Esophagus squamous epithelium (tissue), 5 donors: ENCODE data around the gene IL22. TPM values are rescaled to one million over a fixed set of nuclear protein-coding genes. Genes with fewer than 3 reads are reported as not detected.
A peak's percentile ranks its signal among the peaks of the same experiment; 100 is the strongest.

ENCODE experiments used
- DNase-seq: peaks from one replicate; lab custom pipeline; 2025; lab: John Stamatoyannopoulos, UW
- H3K27ac ChIP-seq, 4 donors: fragments of 200-600 bp; sonication (generic); one replicate each; pipeline ENCODE4 v1.5.1; 2016 to 2019; ENCODE audit warnings: mild to moderate bottlenecking in 1 of 4
- H3K27me3 ChIP-seq, 4 donors: fragments of 200-600 bp; sonication (generic); 1 replicate in 3 of 4; 2 replicates in 1 of 4; pipeline versions ENCODE4 v1.5.1 to v1.6.0; 2017 to 2021; ENCODE audit warnings: antibody characterized with exemption in 1 of 4
- H3K36me3 ChIP-seq, 3 donors: fragments of 200-600 bp; sonication (generic); one replicate each; pipeline ENCODE4 v1.5.1; 2016 to 2019
- H3K4me1 ChIP-seq, 3 donors: fragments of 200-600 bp; sonication (generic); one replicate each; pipeline ENCODE4 v1.5.1; 2017 to 2019
- H3K4me3 ChIP-seq, 4 donors: fragments of 200-600 bp; sonication (generic); 1 replicate in 3 of 4; 2 replicates in 1 of 4; pipeline ENCODE4 v1.5.1; 2016 to 2019; ENCODE audit warnings: mild to moderate bottlenecking in 2 of 4, moderate library complexity in 1 of 4
- H3K9me3 ChIP-seq, 3 donors: fragments of 200-600 bp; sonication (generic); one replicate each; pipeline ENCODE4 v1.5.1; 2016 to 2019
- POLR2A ChIP-seq, 4 donors: fragments of 450-650 bp; IDR thresholded peaks; one replicate each; pipeline ENCODE4 v1.6.1; 2017; ENCODE audit warnings: antibody characterized with exemption in 4 of 4, mild to moderate bottlenecking in 4 of 4, moderate library complexity in 3 of 4
- WGBS, 2 donors: methylation state at CpG; one replicate each; pipeline ENCODE4 v1.1.5; 2018; 5-methylcytosine and 5-hydroxymethylcytosine counted together
- intact Hi-C: fragments of 100-400 bp; cut with DNase I; formaldehyde crosslinking; loops from one replicate; pipeline ENCODE4 v1.15.0; 2022
- total RNA-seq, 4 donors: library from RNA; depleted of rRNA; stranded (reverse); fragments of >200 nt; gene quantifications; one replicate each; pipeline ENCODE4 v1.1.0, GENCODE V29; 2016
- TF ChIP-seq, protein P1 (sequence below), 6 experiments: fragments of 450-650 bp in 4 of 6; fragments of 200-600 bp in 2 of 6; sonication (generic) in 2 of 6; IDR thresholded peaks; one replicate each; pipeline ENCODE4 v1.5.1; 2016 to 2019; ENCODE audit warnings: antibody characterized with exemption in 6 of 6, mild to moderate bottlenecking in 4 of 6, moderate library complexity in 4 of 6
- donor health status: DM: yes; HTN: yes; CAD: no.

IL22 gene
- total RNA-seq, 4 donors from 2014 or later, result 0.35 TPM; not detected in 3

DNA sequence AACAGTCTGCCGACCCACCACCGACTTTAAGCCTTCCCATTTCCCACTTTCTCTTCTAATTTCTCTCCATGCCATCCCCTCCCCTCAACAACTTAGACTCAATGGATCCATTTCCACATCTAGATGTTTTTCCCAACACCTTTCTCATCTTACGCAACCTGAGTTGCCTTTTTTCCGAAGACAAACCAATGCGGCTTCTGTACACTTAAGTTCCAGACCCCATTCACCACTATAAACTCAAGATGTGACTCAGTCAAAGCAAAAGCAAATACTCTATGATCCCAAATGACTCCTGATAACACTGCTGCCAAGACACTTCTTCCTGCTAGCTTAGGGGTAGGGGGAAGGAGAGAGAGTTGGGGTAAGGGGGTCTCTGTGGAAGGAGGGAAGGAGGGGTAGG lies 1.3 kb downstream of the IL22 start:
- H3K4me3 ChIP-seq, result no peak overlapping the region
- no peak for DNase-seq
- no peak overlapping the region for H3K27ac ChIP-seq
- TF ChIP-seq POLR2A (IDR thresholded peaks at IDR 0.05), result no peak
- TF ChIP-seq, protein P1, sequence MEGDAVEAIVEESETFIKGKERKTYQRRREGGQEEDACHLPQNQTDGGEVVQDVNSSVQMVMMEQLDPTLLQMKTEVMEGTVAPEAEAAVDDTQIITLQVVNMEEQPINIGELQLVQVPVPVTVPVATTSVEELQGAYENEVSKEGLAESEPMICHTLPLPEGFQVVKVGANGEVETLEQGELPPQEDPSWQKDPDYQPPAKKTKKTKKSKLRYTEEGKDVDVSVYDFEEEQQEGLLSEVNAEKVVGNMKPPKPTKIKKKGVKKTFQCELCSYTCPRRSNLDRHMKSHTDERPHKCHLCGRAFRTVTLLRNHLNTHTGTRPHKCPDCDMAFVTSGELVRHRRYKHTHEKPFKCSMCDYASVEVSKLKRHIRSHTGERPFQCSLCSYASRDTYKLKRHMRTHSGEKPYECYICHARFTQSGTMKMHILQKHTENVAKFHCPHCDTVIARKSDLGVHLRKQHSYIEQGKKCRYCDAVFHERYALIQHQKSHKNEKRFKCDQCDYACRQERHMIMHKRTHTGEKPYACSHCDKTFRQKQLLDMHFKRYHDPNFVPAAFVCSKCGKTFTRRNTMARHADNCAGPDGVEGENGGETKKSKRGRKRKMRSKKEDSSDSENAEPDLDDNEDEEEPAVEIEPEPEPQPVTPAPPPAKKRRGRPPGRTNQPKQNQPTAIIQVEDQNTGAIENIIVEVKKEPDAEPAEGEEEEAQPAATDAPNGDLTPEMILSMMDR (IDR thresholded peaks at IDR 0.05), result no peak
- no peaks in the 10 kb centered on the region for H3K9me3 ChIP-seq
- no peaks in the 10 kb centered on the region for H3K36me3 ChIP-seq
- peaks cover 0 to 5% (median 0%) of the 10 kb centered on the region in 4 donors for H3K27me3 ChIP-seq
- H3K4me1 ChIP-seq, result no peaks in the 10 kb centered on the region
- intact Hi-C loops, result no loop called here
- 83 to 92% methylated on average over 5 of the region's 5 CpGs for WGBS, 2 donors

DNA sequence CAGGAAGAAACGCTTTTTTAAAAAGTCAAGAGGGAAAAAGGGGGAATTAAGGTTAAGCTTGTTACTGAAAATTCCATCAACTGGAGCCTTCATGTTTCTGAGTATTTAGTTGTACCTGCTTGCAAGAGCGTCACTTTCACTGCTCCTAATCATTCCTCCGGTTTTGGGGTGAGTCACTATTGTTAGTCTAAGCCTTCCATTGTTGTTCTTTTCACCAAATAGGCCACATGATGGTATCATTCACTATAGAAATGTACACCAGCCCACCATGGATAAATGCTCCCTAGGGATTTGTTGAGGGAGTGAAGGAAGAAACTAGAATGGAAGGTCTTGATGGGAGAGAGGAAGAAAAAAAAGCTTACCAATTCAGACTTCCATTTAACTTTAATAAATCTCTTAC lies 3.0 kb downstream of the IL22 start:
- 43 to 45% methylated on average over 3 of the region's 3 CpGs for WGBS, 2 donors
- Histone ChIP-seq H3K27me3 (peaks cover 0 to 5% (median 0%) of the 10 kb centered on the region in 4 donors), H3K36me3 (no peaks in the 10 kb centered on the region), H3K9me3 (no peaks in the 10 kb centered on the region), H3K27ac (no peak overlapping the region), H3K4me3 (no peak overlapping the region), H3K4me1 (peaks cover 0 to 9% (median 4%) of the 10 kb centered on the region in 3 donors)
- intact Hi-C loops, result no loop called here
- DNase-seq, result no peak
- TF ChIP-seq, protein P1 (IDR thresholded peaks at IDR 0.05), result no peak
- TF ChIP-seq POLR2A (IDR thresholded peaks at IDR 0.05), result no peak

DNA sequence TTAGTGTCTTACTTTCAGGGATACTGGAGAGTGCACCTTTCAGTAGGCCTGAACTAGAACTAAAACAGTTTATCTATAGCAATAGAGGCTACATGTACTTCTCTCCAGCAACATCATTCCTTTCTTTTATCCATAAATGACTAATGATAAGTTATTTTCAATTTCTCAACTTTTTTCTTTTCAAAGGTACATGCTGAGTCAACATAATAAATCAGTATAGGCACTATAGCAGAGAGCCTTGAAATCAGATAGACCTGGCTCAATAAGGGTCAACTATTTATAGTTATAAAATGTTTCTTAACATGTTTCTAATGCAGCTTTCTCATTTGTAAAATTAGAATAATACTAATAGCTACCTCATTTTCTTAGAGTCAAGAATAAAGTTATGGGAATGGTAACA lies 5.6 kb downstream of the IL22 start:
- no peak overlapping the region for H3K4me3 ChIP-seq
- H3K27ac ChIP-seq, result no peak overlapping the region
- intact Hi-C loops, result no loop called here
- H3K27me3 ChIP-seq, result peaks cover 0 to 5% (median 0%) of the 10 kb centered on the region in 4 donors
- H3K36me3 ChIP-seq, result no peaks in the 10 kb centered on the region
- DNase-seq, result no peak
- TF ChIP-seq, protein P1 (IDR thresholded peaks at IDR 0.05), result no peak
- no peak for TF ChIP-seq POLR2A (IDR thresholded peaks at IDR 0.05)
- H3K4me1 ChIP-seq, result peaks cover 0 to 12% (median 4%) of the 10 kb centered on the region in 3 donors
- no peaks in the 10 kb centered on the region for H3K9me3 ChIP-seq

DNA sequence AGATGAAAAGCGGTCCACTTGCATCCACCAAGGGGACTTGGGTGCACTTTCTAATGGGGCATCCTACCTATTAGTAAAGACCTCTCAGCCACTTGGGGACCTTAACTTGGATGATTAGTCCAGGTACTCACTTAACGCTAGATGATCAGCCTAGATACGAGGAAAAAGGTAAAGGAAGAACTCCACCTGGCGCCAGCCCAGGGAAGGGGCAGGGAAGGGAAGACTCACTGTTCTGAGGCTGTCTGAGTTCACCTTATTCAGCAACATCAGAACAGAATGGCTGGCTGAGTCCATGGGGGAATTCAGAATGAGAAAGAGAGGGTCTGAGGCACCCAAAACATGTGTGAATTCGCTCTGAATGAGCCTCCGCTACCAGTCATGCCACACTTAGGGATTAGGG lies 7.1 kb downstream of the IL22 start:
- intact Hi-C loops, result no loop called here
- H3K27me3 ChIP-seq, result no peaks in the 10 kb centered on the region
- peaks cover 0 to 12% (median 4%) of the 10 kb centered on the region in 3 donors for H3K4me1 ChIP-seq
- no peaks in the 10 kb centered on the region for H3K36me3 ChIP-seq
- H3K4me3 ChIP-seq, result no peak overlapping the region
- TF ChIP-seq POLR2A (IDR thresholded peaks at IDR 0.05), result no peak
- TF ChIP-seq, protein P1 (IDR thresholded peaks at IDR 0.05), result no peak
- no peak overlapping the region for H3K27ac ChIP-seq
- no peaks in the 10 kb centered on the region for H3K9me3 ChIP-seq
- DNase-seq, result no peak
- WGBS, 2 donors, result 90 to 98% methylated on average over 6 of the region's 6 CpGs

DNA sequence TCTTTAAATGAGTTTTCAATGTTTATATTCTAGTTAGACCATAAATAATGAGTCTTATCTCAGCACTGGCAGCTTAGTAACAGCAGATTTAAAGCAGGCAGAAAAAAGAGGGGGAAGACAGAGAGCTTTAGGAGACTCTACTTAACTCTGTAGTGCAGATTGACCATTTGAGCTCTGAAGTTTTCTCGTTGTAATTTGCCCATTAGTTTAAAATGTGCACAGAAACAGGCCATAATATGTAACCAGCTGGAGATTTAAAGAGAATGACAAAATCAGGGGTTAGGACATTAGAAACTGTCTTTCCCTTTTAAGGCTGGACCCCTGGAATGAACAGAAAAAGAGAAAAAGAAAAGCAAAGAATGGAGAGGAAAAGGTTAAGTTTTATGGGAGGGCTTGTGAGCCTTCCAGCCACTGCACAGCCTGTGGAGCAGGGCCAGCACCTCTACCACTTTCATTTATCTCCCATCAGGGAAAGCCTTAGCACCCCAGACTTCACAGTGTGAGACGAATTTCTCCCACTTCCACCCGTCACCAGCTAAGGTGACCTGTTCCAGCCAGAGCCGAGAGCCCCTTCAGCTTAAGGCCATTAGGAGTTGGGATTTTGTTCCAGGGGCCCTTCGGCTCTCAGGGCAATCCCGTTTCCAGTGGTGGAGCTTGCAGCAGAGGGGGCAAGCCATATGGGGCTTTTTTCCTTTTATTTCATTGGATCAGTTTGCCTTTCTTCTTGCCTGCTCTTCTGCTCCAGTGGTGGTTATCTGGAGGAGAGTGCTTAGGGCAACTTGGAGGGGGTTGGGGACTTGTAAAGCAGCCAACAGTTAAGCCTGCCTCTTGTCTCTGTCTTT lies 8.0 kb downstream of the IL22 start:
- Histone ChIP-seq H3K36me3 (no peaks in the 10 kb centered on the region), H3K4me3 (peak overlapping the region in 3 of 4 donors; percentile 10 to 40 (median 15)), H3K27ac (no peak overlapping the region), H3K9me3 (no peaks in the 10 kb centered on the region), H3K4me1 (peaks cover 0 to 20% (median 9%) of the 10 kb centered on the region in 3 donors), H3K27me3 (no peaks in the 10 kb centered on the region)
- no peak for TF ChIP-seq POLR2A (IDR thresholded peaks at IDR 0.05)
- TF ChIP-seq, protein P1 (IDR thresholded peaks at IDR 0.05), result no peak
- no peak for DNase-seq
- 34 to 42% methylated on average over 5 to 6 of the region's 6 CpGs for WGBS, 2 donors
- intact Hi-C loops, result no loop called here
